Retinal pigment epithelial cell (primary cell): ENCODE results near the gene C1GALT1C1L.
"Not testable (repeated sequence)": the region's sequence is repeated elsewhere in the genome, so short reads cannot be mapped to it uniquely, and the experiment has no call there.

Experiments
- DNase-seq: peaks from one replicate; pipeline ENCODE4 v3.0.0-alpha.2; 2010; ENCODE audit warnings: low read depth
- H3K4me3 ChIP-seq: 2 replicates; pipeline ENCODE4 v1.5.1; 2011; ENCODE audit warnings: mild to moderate bottlenecking, low read length, control low read depth, moderate library complexity
- CTCF ChIP-seq: conservative IDR thresholded peaks from 2 replicates; pipeline ENCODE4 v1.5.1; 2011; ENCODE audit warnings: low read depth, low read length, control low read depth, inconsistent platforms

Gene C1GALT1C1L

GRCh38 chr2:43692428-43692994, 16.3 kb upstream of the C1GALT1C1L start:
- DNase-seq, result no peak
- TF ChIP-seq CTCF, result no peak
- no peak overlapping the region for H3K4me3 ChIP-seq

DNA sequence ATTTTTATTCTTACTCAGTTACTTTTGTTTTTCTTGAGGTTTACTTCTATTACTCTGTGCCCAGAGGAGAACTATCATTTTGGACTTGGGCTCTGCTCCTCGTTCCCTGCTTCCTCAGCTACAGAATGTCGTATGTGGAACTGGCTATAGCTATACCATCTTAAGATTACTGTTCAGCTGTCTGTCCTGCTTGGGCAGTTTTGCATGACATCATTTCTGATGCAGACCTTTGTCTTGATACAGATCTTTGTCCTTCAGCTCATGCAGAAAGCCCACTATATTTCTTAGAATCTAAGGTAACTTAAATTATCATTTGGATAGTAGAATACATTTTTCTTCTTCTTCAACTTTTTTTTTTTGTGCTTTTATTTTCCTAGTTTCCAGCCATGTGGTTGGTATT, 13.8 kb upstream of the C1GALT1C1L start:
- no peak for DNase-seq
- no peak overlapping the region for H3K4me3 ChIP-seq
- TF ChIP-seq CTCF, result no peak

DNA sequence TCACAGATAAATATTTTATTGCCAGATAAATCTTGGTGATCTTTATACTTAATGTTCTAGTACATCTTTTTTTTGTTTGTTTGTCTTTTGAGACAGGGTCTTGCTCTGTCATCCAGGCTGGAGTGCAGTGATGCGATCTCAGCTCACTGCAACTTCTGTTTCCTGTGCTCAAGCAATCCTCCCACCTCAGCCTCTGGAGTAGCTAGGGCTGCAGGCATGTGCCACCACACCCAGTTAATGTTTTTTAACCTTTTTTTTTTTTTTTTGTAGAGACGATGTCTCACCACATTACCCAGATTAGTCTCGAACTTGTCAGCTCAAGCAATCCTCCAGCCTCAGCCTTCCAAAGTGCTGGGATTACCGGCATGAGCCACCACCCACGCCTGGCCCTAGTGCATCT, 9.1 kb upstream of the C1GALT1C1L start:
- no peak overlapping the region for H3K4me3 ChIP-seq
- no peak for TF ChIP-seq CTCF
- no peak for DNase-seq

- DNase-seq, H3K4me3 ChIP-seq: not testable (repeated sequence)
Measured at GRCh38 chr2:43677783-43678182, 1.6 kb upstream of the C1GALT1C1L start.

DNA sequence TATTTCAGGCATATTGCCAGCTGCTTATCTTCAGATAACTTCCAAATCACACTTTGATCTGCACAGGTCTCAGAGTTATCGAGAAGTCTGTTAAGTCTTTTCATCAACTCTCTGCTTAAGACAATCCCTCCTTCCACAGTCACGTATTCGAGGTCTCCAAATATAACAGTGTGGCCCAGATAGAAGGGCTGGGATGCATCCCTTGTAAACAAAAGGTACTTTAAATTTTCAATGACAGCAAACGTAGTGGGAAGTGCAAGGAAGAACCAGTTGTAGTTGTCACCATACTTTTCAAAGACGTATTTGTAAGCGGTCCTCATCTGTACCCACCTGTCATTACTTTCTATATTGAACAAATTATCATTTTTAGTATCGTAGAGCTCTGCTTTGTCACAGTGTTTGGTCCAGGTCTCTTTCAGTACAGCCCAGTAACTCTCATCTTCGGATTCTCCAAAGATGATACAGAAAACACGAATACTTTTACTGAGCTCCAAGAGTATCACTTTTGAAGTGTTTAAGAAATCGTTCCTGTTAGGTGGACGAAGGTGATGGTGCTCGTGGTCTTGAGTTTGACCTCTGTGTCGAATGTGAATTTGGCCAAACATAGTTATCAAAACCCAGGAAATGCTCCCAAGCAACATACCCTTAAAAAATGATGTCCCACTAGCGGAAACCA, 445 bp downstream of the C1GALT1C1L start:
- DNase-seq, result no peak
- TF ChIP-seq CTCF, result no peak
- peak overlapping the region; percentile 54 for H3K4me3 ChIP-seq

DNA sequence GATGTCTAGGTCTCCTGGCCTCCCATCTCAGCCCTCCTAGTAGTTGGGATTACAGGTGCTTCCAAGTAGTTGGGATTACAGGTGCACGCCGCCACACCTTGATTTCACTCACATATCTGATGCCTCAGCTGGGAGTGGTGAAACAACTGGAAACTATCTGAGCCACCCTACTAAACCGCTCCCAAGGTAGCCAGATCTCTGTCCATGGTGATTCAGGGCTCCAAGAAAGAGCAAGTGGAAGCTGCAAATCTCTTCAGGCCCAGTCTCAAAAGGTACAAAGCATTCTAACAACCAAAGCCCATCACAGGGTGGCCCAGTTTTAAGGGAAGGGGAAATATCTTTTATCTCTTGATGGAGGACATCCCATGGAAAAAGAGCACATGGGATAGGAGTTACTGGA, 19.0 kb downstream of the C1GALT1C1L start:
- TF ChIP-seq CTCF, result no peak
- no peak for DNase-seq

GRCh38 chr2:43653506-43653905, 22.7 kb downstream of the C1GALT1C1L start:
- DNase-seq, result no peak
- no peak for TF ChIP-seq CTCF

More for the DNA sequence above, 19.0 kb downstream of the C1GALT1C1L start:
- H3K4me3 ChIP-seq, result no peak overlapping the region

More at GRCh38 chr2:43653506-43653905, 22.7 kb downstream of the C1GALT1C1L start:
- no peak overlapping the region for H3K4me3 ChIP-seq
